ENCODE results near the gene ADCY1.

ADCY1 gene

GRCh38 chr7:45698303-45699014 is 124.3 kb downstream of the ADCY1 start:
- no peak for DNase-seq

DNA sequence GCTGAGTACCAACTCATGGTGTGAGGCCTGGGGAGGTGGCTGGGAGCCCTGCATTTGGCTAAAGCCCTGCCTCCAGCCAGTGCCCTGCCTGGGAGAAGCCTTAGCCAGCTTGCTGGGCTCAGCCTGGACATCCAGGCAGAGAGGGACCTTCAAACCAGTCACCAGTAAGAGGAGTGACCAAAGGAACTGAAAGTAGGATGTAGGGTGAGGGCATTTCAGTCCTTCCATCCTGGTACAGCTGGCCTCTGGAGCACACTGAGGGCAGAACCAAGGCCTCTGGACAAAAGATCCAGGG is 124.8 kb downstream of the ADCY1 start:
- no peak for DNase-seq

GRCh38 chr7:45699726-45700390 is 125.7 kb downstream of the ADCY1 start:
- no peak for DNase-seq

DNA sequence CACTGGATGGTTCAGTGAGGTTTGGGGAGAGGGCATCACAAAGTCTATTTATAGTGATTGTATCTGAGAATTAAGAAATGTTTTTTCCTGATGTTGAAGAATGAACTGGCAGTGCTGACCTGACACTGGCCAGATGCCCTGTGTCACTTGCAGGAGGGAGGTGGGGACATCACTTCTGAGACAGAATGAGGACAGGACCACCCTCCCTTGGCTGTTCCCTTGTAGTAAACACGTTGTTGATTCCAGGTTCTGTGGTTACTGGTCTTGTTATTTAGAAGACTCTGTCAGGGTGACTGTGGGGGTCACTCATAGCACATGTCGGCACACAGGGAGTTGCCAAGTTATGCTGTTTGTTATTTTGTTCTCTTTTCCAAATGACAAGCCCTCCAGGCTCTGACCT is 126.4 kb downstream of the ADCY1 start:
- DNase-seq = no peak

DNA sequence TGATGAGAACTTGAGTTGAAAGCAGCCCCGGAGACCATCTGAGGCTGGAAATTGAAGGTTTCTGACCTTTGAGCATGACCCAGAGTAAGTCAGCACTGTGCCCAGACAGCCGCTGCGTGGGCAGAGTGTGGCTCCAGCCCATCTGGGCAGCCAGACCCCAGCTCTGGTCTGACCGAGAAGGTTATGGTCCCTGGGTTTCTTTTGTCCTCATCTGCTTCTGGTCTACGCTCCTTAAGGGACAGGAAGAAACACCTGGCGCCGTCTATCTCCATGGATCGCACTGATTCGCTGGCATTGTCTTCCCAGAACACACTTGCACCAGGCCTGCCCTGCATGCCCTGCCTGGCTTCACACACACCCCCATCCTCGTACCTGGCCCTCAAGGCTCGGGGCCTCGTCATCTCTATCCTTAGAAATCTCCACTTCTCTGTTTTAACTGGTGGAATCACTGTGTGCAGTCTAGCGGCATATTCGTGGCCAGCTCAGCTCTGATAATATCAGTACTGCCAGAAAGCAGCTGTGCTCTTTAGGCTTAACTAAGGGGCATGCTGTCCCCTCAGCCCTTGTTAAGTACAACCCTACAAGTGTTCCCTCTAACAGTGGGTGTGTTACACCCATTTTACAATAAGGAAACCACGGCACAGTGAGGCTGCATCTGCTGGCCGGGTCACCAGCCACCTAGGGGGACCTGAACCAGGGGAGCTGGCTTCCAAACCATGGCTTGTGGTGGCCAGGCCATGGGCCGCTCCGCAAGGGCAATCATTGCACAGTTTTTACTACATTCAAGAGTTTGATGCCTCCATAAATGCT is 127.7 kb downstream of the ADCY1 start:
- no peak for DNase-seq

DNA sequence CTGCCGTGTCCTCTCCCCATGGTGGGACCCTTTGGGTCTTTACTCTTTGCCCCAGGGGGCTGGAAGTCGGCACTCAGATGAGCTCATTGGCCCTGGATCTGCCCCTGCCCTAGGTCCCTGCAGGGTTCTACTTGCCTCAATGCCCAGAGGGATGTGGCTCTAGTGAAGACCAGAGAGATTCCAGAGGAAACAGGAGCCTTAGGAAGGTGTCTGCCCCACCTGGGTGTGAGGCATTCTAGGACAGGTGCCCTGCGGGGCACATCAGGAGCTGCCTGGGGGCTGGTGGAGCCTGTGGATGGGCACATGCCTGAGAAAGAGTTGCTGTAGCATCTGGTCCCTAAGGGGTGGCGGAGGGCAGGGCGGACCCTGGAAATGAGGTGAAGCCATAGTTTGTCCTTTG is 128.6 kb downstream of the ADCY1 start:
- no peak for DNase-seq

- no peak for DNase-seq
These were observed 129.2 kb downstream of the ADCY1 start for GRCh38 chr7:45703373-45703821.

- DNase-seq = no peak
These were observed 129.9 kb downstream of the ADCY1 start for GRCh38 chr7:45703911-45704682.

DNA sequence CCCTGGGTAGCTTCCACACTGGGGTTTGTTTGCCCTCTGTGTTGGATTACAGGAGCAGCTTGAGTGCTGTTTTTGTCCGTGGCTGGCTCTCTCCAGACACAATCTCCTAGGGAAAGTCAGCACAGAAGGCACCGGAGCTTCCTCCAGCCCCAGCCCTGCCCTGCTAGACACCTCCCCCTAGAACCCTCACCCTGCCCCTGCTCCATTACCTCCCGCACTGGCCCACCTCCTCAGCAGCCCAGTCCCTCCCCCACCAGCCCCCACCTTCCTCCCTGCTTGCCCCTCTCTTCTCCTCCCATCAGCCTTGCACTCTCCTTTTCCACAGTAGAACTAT is 130.5 kb downstream of the ADCY1 start:
- no peak for DNase-seq

DNA sequence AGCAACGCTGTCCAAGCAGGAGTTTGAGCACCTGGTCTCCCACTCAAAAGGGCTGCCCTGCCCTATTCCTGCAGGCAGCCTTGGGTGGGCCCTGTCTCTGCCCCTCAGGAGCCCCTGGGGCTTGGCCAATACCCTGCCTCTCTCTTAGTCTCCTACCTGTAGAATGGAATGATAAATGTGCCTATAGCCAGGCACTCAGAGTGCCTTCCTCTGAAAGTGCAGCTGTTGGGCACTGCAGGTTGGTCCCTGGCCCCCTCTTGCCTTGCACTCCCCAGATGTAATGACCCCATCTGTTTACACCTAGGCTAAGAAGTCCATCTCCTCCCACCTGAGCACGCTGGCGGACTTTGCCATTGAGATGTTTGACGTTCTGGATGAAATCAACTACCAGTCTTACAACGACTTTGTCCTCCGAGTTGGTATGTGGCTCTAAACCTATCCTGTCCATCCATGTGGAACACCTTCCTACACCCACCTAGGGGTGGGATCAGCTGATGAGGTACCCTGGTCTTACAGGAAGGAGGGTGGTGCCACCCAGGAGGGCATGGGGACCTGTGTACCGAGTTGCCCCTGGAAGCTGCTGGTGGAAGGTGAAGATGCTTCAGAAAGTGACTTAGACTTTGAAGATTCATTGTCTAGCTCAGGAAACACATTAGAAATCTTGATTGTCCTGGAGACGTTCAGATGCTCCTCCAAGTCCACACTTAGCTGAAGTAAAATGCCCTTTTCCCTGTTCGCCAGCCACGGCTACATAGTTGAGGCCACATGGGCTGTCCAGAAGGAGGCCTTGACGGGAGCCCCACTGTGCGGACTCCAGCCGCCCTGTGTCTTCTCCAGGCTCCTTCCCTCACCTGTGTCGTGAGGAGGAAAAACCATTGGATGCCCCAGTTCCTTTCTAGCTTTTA is 134.1 kb downstream of the ADCY1 start:
- DNase-seq = no peak

DNA sequence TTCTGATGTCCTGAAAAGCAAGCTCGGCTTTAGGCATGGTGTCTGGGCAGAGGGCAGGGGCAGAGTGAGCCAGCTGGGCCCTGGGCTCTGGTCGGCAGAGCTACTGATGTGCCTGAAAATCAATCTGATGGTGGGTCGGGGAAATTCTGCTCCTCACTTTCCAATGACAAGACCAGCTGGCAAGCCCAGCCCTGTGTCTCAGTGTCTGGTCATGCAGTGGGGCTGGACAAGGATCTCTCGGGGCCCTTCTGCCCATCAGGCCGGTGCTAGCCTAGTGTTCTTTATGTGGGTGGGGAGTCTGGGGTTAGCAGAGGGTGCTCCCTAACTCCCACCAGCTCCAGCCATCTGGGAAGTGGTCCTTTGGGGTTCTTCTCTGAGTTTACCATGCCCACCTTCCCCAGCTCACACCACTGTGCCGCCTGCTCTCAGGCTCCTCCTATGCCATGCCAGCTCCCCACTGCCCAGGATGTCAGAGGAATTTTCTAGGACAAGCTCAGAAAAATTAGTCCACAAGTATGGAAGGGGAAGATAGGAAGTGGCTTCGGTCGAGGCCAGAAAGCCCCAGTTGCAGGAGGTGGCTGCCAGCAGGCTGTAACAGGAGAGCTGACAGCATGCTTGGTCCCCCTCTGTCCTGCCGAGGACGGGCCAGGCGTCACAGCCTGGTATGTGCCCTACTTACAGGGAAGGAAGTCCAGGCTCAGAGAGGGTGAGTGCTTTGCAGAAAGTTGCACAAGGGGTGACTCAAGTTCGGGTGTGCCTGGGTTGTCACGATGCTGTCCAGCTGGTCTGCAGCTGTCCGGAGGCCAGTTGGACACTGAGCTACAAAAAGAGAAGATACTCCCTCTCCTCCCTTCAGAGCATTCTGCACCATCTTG is 135.2 kb downstream of the ADCY1 start:
- DNase-seq = no peak

DNA sequence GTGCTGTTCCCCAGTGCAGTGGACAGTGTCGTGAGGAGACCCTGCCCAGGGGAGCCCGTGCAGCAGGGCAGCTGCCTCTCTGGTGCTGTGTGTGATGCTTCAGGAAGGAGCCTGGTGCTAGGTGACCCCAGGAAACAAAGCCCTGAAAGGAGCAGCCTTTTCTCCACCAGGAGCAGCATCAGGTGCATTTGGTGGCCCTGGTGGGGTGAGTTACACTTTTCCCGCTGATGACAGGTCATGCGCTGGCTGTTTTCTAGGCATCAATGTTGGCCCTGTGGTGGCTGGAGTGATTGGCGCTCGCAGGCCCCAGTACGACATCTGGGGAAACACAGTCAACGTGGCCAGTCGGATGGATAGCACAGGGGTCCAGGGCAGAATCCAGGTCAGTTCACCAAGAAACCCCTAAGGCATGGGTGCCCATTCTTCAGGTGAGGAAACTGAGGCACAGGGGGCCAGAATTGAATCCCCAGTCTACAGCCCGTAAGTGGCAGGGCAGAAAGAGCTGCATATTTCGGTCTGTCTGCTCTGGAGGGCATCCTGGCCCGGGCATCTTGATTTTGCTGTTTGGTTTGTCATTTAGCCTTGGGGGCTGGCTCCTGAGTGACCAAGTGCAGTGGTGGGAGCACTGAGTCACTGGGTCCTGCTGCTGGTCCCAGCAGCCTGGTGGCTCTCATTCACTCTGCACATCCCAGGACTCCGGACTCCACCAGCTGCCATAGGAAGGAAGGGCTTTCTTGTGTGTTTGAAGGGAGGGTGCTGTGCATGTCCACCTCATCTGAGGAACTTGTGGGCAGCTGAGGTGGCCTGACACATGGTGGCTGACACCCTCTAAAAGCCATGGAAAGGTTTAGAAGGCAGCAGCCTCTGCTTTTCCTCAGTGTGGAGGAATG is 136.3 kb downstream of the ADCY1 start:
- DNase-seq = no peak

DNA sequence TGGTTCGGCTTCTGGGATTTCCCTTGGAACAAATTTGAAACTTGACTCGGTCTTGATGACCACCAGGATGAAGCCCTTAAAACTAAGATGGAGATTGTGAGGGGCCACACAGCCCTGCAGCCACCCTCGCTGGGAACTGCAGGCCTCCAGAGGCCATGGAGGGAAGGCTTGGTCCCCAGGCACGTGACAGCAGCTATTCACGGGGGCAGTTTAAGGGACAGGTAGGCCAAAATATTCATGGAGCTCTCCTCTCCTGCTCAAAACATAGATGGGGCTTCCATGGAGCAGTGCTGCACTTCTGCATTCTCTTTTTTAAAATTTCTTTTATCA is 137.0 kb downstream of the ADCY1 start:
- DNase-seq = no peak

- DNase-seq = no peak
These were observed 138.0 kb downstream of the ADCY1 start for GRCh38 chr7:45712057-45712689.

GRCh38 chr7:45712872-45713668 is 138.9 kb downstream of the ADCY1 start:
- no peak for DNase-seq

- DNase-seq = no peak
These were observed 139.7 kb downstream of the ADCY1 start for GRCh38 chr7:45713669-45714520.

- no peak for DNase-seq
These were observed 140.3 kb downstream of the ADCY1 start for GRCh38 chr7:45714521-45714820.
